Dedifferentiated amniotic fluid mesenchymal stem cell (primary cell): ENCODE data around the gene PRKCH.

Experiments
- DNase-seq: peaks from one replicate; pipeline ENCODE4 v3.0.0-alpha.2; 2016; ENCODE audit errors: extremely low spot score

PRKCH gene

DNA sequence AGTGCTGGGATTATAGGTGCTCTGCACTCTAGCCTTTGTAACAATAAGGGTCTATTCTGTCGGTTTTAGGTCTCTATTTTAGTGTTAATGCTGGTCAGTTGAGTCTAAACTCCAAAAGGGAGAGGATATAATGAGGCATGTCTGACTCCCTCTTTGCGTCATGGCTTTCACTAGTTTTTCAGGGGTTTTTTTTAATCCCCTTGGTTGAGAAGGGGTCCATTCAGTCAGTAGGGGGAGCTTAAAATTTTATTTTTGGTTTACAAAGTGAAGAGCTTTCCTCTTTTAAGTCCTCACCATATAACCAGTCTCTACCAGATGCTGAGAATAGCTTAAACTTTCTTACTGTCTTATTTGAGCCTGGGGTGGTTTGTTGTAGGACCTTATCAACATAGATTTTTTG is 106.9 kb downstream of the PRKCH start:
- DNase-seq = no peak

DNA sequence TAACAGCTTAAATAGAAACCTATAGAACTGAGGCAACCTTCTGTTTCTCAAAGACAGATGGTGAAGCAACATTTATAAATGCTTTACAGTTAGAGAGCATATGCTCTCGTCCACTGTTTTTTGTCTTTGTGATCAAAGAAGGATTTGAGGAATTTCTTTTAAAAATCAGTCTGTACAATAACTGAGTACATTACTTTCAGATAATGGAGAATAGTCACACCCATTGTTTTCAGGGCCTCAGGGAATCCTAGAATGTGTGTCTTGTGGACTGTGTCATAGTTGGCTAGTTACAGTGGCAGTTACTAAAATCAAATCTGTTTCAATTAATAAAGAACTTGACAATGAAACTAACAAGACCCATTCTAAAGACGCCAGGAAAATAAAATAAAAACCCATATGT is 107.9 kb downstream of the PRKCH start:
- no peak for DNase-seq

DNA sequence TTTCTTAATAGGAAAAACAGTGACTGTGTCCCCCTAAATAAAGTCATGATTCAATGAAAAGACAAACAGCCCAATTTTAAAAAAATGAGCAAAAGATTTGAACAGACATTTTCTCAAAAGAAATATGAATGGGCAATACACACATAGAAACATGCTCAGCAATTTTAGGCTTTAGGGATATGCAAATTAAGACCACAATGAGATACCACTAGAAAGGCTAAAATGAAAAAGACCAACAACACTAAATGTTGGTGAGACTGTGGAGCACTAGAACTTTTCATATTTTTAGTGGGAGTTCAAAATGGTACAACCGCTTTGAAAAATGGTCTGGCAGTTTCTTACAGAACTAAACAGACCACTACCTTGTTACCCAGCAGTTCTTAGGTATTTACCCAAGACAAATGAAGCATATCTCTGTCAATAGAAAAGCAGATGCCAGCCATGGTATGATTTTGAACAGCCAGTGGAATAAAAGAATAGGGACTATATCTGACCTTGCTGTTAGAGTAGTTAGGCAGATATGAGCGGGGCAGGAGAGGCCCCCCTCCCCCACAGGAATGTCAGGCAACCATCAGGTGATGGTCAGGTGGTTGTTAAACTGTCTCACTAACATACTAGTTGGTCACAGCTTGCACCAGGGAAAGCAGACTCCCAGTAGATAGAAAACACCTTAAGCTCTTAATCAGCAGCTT is 108.8 kb downstream of the PRKCH start:
- DNase-seq = no peak

DNA sequence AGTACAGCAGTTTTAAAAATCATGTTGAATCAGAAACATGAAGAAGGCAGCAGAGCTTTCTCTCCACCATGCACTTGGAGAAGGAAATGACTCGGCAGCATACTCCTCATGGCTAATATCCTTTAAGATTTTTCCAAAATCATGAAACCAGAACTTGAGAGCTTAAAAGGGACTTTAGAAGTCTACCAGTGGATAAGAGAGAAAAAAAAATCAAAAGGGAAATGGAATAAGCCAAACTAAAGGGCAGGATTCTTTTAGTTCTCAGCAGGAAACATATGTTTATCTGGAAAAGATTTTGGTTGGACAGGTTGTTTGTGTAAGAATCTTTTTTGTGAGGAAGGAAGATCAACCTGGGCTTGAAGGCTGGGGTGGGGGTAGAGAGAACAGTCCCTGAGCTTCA is 111.8 kb downstream of the PRKCH start:
- DNase-seq = no peak

DNA sequence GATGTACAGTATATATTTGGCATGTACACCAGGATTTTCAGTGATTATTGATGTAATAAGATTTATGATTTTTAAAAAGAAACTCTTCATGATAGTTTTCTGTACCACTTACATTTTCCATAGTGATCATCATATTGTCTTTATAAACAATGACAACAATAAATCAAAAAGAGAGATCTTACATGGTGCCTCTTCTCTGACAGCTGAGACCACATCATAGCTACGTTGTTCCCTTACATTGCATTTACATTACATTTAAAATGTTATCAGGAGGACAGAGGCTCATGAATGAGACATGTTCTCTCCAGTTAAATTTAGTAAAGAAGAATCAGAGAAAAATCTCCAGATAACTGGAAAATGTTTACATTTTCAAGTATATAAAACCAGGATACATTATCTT is 112.4 kb downstream of the PRKCH start:
- DNase-seq = no peak

DNA sequence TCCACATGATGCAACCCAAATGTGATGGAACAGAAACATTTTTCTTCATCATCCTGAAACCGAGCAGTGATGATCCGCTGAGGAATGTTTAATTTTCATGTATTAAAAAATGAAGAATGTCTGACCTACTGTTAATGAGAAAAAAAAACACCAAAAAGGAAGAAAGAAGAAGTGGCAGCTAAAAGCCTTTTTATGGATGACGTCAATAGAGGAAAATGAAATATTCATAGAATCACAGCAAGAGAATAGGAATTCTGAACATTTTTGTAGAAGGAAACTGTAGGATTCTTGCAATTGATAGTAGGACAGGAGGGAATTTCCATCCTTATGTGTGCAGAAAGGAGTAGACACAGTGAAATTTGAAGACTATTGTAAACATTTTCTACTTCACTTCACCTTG is 112.9 kb downstream of the PRKCH start:
- no peak for DNase-seq

DNA sequence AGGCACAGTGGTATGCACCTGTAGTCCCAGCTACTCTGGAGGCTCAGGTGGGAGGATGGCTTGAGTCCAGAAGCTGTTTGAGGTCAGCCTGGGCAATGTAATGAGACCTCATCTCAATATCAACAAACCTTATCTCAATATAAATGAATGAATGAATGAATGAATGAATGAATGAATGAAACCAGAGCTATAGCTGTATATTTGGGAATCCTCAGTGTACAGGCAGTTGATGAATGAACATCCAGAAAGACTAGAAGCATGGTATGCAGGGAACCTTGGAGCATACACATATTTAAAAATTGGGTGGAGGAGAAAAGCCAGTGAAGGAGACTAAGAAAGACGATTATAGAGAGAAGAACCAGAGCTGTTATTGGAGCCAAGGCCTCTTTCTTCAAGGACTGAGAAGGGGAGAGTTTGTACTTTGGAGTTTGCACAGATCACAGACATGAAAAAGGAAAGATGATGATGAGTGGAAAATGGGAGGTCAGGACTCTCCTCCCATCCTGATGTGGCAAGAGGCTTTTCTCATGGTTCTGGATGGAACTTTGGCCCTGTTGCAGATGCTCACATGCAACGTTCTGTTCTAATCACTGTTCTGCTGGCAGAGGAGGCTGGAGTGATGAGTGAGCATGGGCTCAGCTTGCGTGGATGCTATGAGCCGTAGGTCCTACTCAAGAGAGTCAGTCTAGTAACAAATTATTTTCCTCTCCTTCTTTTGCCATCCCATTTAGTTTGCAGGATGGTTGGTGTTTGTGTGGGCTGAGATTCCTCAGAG is 114.4 kb downstream of the PRKCH start:
- DNase-seq = no peak

DNA sequence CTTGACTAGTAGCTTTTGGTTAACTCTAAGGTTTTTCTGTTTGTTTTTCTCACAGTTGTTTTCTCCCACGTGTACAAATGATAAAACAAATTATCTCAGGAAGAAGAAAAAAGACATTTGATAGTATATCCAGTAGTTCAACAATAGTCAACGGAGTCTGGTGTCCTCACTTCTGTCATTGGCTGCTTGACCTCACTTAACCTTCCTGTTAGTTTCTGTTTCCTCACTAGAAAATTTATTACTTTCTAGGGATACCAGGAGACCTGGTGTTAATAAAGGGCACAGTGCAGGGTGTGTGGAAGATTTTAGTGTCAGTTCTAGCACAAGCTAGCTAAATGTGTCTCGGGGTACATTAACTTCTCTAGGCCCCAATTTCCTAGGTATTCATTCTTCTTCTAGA is 116.0 kb downstream of the PRKCH start:
- no peak for DNase-seq

DNA sequence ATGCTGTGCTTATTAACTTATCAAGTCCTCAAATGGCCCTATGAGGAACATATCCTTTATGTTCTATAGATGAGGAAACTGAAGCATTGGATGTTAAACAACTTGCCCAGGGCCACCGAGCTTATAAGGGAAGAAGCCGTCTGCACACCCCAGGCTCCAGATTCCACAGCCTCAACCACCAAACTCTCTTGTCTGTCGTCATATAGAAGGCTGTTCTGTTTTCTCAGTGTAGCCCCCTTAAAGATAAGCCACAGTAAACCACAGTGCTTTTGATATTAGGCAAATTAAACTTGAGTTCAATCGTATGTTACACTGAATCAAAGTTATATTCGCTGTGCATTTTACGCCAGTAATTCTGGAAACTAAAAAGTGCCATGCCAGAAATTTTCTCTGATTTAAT is 116.7 kb downstream of the PRKCH start:
- DNase-seq = no peak

DNA sequence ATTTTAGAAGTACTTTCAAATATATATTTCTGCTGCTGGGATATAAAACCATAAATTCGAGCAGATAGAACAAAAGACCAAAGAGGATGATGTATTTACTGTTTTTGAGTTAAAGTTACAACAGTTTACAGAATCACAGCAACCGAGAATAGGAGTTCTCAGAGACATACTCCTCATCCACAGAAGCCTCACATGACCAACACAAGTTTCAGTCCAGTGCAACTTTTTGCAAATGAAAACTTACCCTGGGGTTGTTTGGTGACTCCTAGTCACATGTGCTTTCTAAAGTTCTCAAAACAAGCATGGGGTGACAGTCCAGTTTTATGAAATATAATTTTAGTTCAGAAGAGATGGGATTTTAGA is 117.1 kb downstream of the PRKCH start:
- DNase-seq = no peak

DNA sequence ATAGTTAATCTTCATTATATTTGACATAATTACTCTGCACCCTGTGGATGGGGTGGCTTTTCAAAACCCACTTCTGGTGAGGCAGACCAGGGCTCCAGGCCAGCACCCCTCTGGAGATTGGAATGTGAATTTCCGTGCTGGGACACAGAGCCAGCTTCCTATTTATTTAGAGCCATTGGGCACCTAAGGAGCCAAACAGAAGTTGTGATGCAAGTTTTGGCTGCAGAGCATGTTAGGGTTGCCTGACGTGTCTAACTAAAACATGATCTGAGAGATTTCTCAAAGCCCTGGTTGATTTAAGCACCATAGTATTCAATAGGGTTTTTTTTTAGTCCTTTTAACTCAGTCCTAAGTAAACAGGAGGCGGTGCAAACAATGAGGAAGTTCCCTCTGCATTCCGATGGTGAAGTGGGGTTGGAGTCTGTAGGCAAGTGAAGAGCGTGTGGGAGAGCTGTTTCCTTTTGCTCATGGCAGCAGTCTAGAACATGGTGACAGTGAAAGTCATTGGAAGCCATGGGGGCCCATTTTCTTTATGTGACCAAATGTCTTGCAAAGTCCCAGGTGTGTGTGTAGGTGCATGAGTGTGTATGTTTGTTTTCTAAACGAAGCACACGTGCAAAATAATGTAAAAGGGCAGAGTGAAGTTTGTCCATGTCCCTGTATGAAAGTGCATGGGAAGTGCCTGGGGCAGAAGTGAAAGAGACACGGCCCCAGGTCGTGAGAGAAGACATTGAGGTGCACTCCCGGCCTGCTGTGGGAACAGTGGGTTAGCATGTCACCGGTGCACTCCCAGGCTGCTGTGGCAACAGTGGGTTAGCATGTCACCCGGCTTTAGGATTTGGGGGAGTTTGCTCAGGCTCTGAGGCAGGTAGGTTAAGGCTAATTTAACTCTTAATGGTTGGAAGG is 117.7 kb downstream of the PRKCH start:
- no peak for DNase-seq

DNA sequence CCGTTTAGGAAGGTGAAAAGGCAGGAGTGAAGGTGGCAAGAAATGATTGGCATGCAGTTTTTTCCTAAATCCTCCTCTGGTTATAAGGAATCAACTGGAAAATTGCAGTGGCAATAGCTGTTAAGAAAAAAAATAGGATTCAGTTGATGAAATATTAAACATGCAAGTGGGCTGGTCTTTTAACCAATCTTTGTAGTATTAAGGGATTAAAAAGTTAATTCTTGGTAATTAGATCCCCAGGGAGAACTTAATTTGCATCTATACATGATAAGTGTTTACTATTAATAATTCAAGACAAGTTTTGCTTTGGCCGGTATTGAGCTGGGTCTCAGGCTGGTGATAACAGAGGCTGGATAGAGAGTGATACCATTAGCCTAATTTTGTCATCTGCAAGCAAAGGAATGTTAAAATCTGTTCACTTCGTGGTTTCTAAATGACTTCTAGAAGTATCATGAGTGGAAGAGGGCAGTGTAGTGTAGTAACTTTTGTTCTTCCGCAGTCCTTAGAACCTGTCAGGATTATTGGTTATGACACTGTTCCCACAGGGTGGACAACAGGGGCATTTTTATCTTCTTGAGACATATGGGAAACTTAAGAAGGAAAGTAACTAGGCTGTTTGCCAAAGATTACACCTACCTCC is 118.5 kb downstream of the PRKCH start:
- DNase-seq = no peak

DNA sequence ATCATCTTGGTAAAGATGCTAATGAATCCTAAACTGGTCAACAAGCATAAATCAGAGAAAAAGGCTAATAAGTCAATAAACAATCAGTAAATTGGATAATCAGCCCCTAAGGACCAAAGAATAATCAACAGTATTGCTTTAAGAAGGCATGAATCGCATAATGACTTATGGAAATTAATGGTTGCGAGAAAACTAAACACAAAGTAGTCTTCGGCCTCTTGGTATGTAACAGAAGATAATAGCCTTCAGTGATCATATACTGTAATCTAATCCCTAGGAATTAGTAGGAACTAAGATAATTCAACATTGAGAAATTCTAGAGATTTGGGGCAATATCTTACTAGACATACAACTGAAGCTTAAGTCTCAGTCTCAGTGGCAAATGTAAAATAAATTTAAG is 122.1 kb downstream of the PRKCH start:
- no peak for DNase-seq

DNA sequence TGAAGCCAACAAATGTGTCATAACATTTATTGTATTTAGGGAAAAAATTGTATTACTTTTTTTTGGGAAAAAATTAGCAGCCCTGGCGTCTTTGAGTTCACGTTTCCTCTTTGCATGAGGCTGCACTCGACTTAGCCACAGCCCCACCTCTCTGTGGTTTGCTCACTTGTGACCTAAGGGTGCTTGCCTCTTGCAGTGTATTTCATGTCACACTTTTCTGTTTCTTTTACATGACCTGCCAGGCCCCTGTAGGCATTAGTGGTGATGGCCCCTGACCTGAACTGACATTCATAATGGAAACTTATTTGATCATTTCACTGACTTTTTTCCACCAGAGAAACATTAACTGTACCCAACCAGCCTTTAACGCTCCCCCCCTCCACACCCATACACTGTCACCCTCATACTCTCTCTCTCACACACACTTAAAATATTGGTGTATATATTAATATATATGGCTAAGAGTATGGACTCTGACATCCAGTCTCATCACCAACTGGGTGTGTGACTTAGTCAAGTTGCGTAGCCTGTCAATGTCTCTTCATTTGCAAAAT is 122.9 kb downstream of the PRKCH start:
- no peak for DNase-seq

DNA sequence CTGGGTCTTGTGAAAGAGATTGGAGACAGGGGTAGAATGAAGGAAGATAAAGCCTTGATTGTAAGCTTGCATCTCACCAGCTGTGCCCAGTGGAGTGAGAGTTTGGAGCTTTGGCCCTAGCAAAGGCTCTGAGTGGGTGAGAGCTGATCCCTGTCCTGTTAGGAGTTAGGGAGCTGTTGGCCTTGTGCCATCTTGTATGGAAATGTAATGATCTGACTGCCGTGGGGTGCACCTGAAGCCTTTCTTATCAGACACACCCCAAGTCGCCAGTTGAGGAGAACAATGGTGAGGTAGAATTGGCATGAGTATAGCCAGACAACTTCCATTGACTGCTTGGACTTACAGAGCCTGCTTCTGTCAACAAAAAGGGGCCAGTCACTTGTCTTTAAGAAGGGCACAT is 130.1 kb downstream of the PRKCH start:
- DNase-seq = no peak

DNA sequence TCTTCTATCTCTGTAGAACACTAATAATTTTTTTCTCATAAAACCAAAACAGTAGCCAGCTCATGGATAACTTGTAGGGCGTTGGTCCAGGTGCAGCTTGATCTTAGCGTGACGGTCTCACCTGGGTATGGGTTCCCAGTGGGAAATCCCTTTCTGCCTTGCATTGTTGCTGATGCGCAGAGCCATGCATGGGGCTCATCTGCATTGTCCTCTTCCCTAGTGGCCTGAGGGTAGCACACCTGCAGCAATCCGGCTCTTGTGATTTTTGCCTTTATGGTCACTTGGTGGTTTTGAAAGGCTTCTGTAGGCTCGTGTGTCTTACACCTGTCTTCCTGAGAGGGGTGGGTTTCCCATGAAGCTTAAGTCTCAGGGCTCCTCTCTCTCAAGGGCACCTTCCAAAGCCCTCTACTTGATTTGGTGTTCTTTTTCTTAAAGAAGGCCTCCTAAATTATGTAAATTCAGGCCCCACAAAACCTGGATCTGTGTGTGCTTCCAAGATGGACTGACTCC is 130.6 kb downstream of the PRKCH start:
- DNase-seq = no peak

DNA sequence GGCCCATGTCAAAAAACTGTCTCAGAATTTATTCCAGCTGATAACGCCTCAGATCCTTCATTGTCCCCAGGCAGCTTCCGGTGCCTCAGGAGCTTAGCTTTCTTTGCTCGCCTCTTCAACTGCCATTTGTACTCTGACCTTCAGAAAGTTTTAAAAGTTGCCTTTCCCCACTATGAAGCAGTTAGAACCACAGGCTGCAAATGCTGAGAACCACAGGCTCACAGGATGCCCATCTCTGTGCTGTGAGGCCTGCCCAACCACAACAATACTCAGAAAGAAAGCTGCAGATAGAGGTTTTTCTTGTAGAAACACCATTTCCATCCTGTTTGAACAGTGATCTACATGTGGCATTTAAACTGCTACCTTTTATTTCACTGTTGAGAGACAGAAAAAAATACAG is 131.1 kb downstream of the PRKCH start:
- DNase-seq = no peak

DNA sequence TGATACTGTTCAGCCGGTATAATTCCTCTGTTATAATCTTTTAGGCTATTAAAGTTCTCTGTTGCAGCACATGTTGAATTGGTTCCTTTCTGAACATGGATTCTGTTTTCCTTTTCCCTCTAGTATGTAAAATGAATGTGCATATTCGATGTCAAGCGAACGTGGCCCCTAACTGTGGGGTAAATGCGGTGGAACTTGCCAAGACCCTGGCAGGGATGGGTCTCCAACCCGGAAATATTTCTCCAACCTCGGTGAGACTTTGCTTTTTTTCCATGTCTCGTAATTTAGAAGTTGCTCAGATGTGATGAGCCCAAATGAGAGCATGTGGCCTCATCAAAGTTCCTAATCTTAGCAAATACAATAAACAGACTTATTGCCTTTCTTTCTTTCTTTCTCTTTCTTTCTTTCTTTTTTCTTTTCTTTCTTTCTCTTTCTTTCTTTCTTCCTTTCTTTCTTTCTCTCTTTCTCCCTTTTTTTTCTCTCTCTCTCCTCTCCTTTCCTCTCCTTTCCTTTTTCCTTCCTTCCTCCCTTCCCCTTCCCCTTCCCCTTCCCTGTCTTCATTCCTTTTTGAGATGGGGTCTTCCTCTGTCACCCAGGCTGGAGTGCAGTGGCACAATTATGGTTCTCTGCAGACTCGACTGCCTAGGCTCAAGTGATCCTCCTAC is 131.9 kb downstream of the PRKCH start:
- no peak for DNase-seq

DNA sequence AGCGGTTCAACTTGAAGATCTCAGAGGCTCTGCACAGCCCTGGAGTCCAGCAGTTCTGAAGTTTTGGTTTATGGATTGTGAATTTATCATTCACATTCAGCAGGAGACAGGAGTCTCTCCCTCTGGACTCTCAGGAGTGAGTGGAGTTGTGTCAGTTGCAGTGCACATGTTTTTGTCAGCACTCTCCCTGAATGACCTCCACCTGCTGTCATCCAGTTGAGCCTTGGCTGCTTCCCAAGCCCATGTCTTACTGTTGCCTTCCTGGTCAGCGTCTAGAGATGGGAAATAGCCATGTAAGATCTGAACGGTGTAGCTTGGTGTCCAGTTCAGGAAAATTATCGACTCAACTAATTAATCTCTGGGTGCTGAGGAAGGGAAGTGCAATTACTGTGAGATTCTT is 133.2 kb downstream of the PRKCH start:
- DNase-seq = no peak

DNA sequence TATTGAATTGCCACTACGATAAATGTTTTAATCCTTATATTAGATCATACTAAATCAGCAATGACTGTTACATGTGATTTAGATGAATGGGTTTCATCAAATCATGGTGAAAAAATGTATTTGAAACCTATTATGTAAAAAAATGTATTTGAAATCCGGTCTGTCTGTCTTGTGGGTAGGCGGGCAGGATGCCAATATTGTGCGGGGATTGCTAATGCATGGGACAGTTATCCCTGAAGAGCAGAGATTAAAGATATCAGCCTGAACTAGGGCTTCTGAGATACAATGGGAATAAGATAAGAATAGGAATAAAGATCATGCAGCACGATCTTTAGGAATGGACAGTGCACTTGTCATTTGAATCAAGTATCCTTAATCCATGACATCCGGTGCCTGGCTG is 134.0 kb downstream of the PRKCH start:
- no peak for DNase-seq

DNA sequence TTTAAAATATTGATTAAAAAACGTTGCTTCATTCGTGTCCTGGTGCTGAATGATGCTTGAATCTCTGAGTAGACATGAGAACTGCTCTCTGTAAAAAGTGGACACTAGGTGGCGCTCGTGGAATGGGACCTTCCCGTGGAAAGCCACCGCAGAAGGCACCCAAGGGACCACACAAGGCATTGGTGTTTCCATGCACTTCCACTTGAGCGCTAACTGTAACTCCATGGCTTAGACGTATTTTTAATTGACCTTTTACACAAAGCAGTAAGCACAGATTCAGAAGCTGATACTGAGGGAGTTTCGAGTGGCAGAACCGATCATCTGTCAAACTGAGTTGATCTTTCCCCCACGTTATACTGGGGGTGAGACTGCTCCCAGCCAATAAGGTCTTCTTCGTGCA is 135.3 kb downstream of the PRKCH start:
- DNase-seq = peak; percentile 77
